NCI-H526 treated with DMSO at 0.1 percent for 48 hours (cell line): ENCODE measurements around the gene BABAM2.
"Not testable (repeated sequence)": the region's sequence is repeated elsewhere in the genome, so short reads cannot be mapped to it uniquely, and the experiment has no call there.

Source experiments
- DNase-seq: peaks from one replicate; lab custom pipeline; 2025; lab: John Stamatoyannopoulos, UW

Gene BABAM2

GRCh38 chr2:28331797-28332196 lies 441.3 kb downstream of the BABAM2 start:
- not testable (repeated sequence) for DNase-seq

- no peak for DNase-seq
Observed at GRCh38 chr2:28332696-28333095, 442.2 kb downstream of the BABAM2 start.

GRCh38 chr2:28333606-28334526 lies 443.3 kb downstream of the BABAM2 start:
- DNase-seq: no peak

- DNase-seq: no peak
Observed at GRCh38 chr2:28334527-28334894, 444.0 kb downstream of the BABAM2 start.

- not testable (repeated sequence) for DNase-seq
Observed at GRCh38 chr2:28335265-28335664, 444.7 kb downstream of the BABAM2 start.

- no peak for DNase-seq
Observed at GRCh38 chr2:28335666-28336065, 445.1 kb downstream of the BABAM2 start.

GRCh38 chr2:28336264-28336980 lies 445.9 kb downstream of the BABAM2 start:
- no peak for DNase-seq

GRCh38 chr2:28336982-28337627 lies 446.6 kb downstream of the BABAM2 start:
- no peak for DNase-seq

GRCh38 chr2:28338046-28338817 lies 447.7 kb downstream of the BABAM2 start:
- no peak for DNase-seq

GRCh38 chr2:28338831-28339321 lies 448.3 kb downstream of the BABAM2 start:
- no peak for DNase-seq

- no peak for DNase-seq
Observed at GRCh38 chr2:28339516-28340175, 449.1 kb downstream of the BABAM2 start.

GRCh38 chr2:28340312-28341202 lies 450.0 kb downstream of the BABAM2 start:
- DNase-seq: no peak

- DNase-seq: no peak
Observed at GRCh38 chr2:28341208-28341891, 450.8 kb downstream of the BABAM2 start.

GRCh38 chr2:28342081-28342967 lies 451.8 kb downstream of the BABAM2 start:
- no peak for DNase-seq

GRCh38 chr2:28343184-28343942 lies 452.8 kb downstream of the BABAM2 start:
- no peak for DNase-seq

- no peak for DNase-seq
Observed at GRCh38 chr2:28343971-28344715, 453.6 kb downstream of the BABAM2 start.

GRCh38 chr2:28344756-28345373 lies 454.3 kb downstream of the BABAM2 start:
- no peak for DNase-seq
